ENCODE results near the gene LRPAP1.

Gene LRPAP1

GRCh38 chr4:3491681-3492405 lies 40.4 kb downstream of the LRPAP1 start:
- no peak for DNase-seq (ENCODE audit: low read depth, low spot score)
- H3K27ac ChIP-seq = no peak overlapping the region

DNA sequence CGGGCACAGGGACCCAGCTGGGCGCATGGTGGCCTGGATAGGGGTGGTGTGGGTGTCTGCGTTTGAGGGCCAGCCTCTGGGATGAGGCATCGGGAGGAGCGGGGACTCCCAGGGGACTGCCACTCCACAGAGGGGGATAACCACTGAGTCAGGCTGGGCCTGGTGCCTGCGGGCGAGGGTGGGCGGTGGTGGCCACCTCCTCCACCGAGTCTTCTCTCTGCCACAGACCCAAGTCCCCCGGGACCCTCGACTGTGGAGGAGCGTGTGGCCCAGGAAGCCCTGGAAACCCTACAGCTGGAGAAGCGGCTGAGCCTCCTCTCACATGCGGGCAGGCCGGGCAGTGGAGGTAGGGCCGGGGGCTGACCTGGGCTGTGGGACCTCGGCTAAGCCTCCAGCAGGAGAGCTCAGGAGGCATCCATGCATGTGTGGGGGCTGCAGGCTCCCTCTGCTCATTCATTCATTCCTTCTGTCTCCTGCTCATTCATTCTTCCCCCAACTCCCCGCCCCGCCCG lies 42.7 kb downstream of the LRPAP1 start:
- no peak overlapping the region for H3K27ac ChIP-seq
- DNase-seq (ENCODE audit: low read depth, low spot score) = no peak

DNA sequence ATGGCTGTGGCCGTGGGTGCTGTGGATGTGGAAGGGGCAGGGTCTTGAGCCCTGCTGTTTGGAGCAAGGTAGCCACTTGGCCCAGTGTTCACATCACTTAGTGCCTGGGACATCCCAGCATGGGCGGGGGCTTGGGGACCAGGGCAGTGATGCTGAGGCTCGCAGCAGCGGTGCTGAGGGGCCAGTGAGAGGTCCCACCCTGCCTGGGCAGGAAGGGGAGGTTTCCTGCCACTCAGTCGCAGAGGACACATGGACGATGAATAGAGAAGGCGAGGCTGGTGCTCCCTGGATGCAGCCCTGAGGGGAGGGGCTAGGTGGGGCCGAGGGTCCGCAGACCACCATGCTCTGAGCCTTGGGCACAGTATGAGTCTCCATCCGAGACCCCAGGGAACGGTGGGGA lies 43.4 kb downstream of the LRPAP1 start:
- no peak overlapping the region for H3K27ac ChIP-seq
- DNase-seq (ENCODE audit: low read depth, low spot score) = no peak

- H3K27ac ChIP-seq = no peak overlapping the region
- DNase-seq (ENCODE audit: low read depth, low spot score) = no peak
Observed at GRCh38 chr4:3487861-3488260, 44.4 kb downstream of the LRPAP1 start.

DNA sequence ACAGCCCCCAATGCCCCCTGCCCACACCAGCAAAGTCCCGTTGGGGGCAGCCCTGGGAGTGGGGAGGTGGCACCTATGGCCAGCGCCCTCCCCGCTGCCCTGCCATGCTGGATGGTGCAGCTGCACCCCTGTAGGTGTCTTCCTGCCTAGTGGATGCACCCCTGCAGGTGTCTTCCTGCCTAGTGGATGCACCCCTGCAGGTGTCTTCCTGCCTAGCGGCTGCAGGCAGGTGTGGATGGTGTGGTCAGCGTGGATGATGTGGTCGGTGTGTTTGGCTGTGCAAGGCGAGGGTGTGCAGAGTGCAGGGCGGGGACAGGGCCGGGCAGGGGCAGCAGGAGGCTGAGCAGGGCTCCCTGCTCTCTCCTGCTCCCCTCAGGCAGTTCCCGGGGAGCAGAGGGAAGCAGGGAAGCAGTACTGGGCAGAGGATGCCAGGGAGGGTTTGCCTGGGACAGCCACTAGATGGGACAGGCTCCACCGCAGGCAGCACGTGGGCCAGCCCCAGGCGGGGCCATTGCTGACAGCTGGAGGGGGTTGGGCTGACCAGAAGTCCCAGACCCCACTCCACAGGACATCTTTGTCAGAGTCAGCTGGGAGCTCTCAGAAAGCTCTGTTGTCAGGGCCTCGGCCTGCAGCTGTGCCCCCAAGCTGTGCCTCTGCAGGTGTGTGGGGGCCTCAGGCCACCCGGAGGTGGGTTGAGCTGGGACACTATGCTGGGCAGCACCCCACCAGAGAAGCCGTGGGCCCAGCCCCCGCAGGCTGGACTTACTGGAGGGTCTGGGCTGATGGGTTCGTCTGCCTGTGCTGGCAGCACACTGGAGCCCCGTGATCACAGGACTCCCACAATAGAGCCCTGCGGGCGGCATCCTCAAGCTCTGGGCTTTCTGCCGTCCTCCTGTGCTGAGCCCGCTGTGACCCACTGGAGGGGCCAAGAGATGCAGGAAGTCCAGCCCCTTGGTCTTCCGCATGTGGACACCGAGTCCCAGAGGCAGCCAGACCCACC lies 45.4 kb downstream of the LRPAP1 start:
- H3K27ac ChIP-seq = no peak overlapping the region
- DNase-seq (ENCODE audit: low read depth, low spot score) = no peak

DNA sequence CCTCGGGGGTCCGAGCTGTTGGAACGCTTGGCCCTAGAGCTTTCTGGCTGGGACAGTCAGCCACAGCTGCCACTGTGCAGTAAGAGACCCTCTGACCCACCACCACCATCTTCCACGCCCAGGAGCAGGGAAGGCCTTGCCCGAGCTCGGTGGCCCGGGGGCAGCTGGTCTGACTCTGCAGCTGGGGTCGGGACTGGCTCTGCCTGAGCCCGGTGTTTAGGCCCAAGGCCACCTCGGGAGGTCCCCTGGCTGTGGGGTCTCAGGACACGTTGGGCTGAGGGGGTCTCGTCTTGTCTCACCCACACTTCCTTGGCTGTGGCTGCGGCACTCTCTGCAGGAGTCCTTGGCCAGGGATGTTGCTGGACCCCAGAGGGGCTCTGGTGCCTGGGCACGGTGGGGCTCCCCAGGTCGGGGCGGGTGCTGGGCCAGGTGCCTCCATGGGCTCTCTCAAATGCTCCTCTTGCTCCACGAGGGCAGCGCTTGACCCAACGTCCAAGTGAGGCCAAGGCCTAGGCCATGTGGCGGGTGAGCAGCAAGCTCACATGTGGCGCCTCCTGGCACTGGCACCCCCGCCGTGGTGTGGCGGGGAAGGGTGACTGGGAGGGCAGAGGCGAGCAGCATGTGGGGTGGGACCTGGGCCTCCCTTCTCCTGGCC lies 46.2 kb downstream of the LRPAP1 start:
- no peak for DNase-seq (ENCODE audit: low read depth, low spot score)
- peak overlapping the region; percentile 87 for H3K27ac ChIP-seq

DNA sequence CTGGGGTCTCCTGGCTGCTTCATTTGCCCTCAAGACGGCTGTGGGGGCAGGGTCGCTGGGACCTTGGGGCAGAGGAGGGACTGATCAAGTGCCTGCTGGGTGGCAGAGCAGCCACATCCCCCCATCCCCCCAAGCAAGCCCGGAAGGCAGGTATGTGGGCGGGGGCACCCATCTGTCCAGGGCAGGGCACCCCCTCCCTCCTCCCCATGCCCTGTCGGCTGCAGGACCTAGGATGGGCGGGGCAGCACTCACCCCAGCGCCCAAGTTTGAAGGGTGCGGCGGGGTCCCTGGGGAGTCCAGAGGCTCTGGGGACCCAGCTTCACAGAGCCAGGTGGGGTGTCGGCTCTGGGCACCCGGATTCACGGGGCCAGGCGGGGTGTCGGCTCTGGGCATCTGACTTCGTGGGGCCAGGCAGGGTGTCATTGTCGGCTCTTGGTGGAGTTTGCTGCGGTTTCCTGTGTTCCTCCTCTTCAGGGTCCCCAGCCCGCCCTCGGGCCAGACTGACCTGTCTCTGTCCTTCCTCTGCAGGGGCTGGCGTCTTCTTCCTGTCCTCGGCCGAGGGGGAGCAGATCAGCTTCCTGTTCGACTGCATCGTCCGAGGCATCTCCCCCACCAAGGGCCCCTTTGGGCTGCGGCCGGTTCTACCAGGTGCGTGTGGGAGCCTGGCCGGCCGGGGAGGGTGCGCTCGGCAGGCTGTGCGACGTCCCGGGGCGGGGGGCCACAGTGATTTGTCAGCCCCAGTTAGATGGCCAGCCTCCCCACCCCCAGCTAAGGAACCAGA lies 47.0 kb downstream of the LRPAP1 start:
- no peak for DNase-seq (ENCODE audit: low read depth, low spot score)
- peak overlapping the region; percentile 87 for H3K27ac ChIP-seq

GRCh38 chr4:3484057-3484973 lies 47.9 kb downstream of the LRPAP1 start:
- peak overlapping the region; percentile 87 for H3K27ac ChIP-seq
- DNase-seq (ENCODE audit: low read depth, low spot score) = peak; percentile 53

- no peak for DNase-seq (ENCODE audit: low read depth, low spot score)
- peak overlapping the region; percentile 87 for H3K27ac ChIP-seq
Observed at GRCh38 chr4:3483471-3483921, 48.7 kb downstream of the LRPAP1 start.

DNA sequence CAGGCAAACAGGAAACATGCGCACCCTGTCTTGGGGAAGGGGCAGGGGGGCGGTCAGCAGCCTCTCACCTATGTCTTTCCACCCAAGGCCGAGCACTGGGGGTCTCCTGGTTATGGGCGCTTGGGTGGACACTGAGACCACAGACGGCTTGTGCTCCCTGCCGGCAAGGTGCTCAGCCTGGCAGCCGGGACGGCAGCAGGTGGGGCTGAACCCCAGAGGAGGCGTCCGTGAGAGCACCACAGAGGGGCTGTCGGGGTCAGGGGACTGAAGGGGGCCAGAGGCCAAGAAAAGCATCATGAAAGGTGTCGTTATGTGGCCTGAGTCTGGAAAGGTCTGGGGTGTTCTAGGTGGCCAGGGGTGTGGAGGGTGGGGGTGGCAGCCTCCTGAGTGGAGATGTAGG lies 49.5 kb downstream of the LRPAP1 start:
- DNase-seq (ENCODE audit: low read depth, low spot score) = no peak
- no peak overlapping the region for H3K27ac ChIP-seq

DNA sequence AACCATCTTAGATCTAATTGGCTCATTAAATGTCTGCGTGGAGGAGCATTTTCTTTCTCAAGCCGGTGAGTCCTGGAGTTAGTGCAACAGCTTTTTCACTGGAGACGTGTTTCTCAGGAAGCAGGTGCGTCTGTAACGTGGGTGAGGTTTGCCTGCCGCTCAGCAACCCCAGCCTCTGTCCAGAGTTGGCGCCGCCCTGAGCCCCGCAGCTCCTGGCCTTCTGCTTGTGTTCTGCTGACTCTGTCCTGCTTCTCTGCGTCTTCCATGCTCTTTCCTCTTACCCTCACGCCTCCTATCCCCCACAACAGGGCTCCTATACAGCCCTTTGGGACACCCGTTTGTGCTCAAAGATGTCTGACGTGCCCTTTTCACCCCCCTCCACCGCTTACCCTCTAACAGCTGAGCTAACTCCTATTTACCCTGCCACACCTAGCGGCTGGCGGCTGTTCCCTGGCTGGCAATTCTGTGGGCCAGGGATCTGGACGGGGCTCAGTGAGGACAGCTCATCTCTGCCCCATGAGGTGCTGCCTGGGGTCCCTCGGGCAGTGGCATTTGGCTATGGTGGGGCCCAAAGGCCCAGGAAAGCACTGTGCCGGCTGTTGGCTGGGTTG lies 50.3 kb downstream of the LRPAP1 start:
- H3K27ac ChIP-seq = no peak overlapping the region
- DNase-seq (ENCODE audit: low read depth, low spot score) = no peak

- no peak overlapping the region for H3K27ac ChIP-seq
- DNase-seq (ENCODE audit: low read depth, low spot score) = no peak
Observed at GRCh38 chr4:3481113-3481531, 51.1 kb downstream of the LRPAP1 start.

DNA sequence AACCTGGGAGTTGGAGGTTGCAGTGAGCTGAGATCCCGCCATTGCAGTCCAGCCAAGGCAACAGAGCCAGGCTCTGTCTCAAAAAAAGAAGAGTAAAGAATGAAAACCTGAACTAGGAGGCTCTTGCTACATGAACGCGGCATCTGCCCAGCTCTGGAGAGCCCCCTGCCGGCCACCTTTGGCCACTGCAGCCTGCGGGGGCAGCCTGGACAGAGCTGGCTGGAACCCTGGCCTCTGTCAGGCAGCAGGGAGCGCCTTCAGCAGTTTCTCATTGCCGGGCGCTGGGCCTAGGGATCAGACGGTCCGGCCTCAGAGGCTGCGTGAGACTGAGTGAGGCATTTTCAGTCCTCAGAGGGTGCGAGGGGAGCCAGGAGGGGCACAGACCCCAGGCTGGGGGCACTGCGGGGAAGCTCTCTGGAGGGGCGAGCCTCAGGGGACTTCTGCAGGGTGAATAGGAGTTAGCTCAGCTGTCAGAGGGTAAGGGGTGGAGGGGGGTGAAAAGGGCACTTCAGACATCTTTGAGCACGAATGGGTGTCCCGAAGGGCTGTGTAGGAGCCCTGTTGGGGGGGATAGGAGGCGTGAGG lies 51.6 kb downstream of the LRPAP1 start:
- no peak overlapping the region for H3K27ac ChIP-seq
- no peak for DNase-seq (ENCODE audit: low read depth, low spot score)

- DNase-seq (ENCODE audit: low read depth, low spot score) = no peak
- H3K27ac ChIP-seq = no peak overlapping the region
Observed at GRCh38 chr4:3479358-3480101, 52.7 kb downstream of the LRPAP1 start.

DNA sequence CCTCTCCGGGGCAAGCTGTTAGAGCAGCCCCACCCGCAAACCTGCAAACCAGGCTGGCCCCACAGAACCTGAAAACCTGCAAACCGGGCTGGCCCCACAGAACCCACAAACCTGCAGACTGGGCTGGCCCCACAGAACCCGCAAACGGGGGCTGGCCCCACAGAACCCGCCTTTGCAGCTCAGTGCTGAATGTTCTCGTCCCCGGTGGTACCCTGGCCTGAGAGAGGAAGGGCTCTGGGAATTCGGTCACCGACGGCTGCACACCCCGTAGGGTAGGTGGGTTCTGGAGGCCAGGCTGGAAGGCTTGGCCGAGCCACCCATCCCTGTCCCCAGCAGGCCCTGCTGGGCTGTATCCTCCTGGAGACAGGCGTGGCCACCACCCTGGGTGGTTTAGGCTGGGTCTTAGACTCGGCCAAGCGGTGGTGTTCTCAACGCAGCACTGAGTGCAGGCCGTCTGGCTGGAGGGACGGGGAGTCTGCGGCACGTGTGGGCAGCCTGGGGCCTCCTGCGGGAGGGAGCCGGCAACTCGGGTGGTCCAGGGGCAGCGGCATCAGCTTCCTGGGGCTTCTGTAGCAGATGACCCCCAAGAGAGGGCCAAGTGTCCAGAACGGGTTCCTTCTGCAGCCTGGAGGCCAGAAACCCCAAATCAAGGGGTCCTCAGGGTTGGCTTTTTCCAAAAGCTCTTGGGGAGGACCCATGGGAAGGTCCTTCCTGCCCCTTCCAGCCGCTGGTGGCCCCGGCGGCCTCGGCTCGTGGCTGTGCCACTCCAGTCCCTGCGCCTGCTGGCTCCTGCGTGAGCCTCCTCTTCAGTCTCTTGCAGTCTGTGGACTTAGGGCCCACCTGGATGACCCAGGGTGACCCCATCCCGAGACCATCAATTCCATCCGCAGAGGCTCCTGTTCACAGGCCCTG lies 53.5 kb downstream of the LRPAP1 start:
- DNase-seq (ENCODE audit: low read depth, low spot score) = no peak
- H3K27ac ChIP-seq = no peak overlapping the region

DNA sequence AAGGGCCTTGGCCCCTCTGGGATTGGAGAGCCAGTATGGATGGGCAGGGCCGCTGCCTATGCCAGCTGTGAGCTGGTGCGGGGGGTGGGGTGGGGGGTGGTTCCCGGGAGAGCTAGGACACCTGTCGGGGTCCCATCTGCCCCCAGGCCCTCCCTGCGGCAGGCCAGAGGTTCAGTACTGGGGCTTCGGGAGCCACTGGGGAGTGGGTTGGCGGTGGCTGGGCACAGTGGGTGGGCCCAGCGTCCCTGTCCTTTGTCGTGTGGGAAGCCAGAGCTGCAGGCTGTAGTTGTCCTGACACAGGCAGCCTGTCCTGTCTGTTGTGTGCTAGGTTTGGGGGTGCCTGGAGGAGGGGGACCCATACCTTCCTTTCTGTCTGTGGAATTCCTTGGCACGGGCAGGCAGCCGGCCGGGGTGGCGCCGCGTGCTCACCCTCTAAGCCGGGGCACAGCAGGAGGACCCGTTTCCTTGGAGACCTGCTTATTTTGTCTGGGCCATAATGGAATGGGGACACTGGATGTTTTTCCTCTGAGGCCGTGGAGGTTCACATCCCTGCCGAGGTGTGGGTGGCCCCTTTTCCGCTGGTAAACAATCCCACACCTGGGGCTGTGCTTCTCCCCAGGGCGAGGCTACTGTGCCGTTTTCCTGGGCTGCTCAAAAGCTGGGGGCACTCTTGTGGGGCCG lies 54.3 kb downstream of the LRPAP1 start:
- no peak overlapping the region for H3K27ac ChIP-seq
- DNase-seq (ENCODE audit: low read depth, low spot score) = no peak
